Adrenal gland (tissue), 5 donors: Measurements from ENCODE around the gene CYP3A7.

Experiments
- CTCF ChIP-seq, 6 experiments: fragments of 450-650 bp in 4 of 6; fragments of 200-600 bp in 2 of 6; sonication (generic) in 1 of 6; IDR thresholded peaks; 1 replicate in 5 of 6; 2 replicates in 1 of 6; pipeline versions ENCODE4 v1.5.1 to v1.8.0; 2016 to 2021; ENCODE audit warnings: antibody characterized with exemption in 6 of 6, mild to moderate bottlenecking in 2 of 6, moderate library complexity in 1 of 6
- POLR2A ChIP-seq, 2 donors: fragments of 450-650 bp; IDR thresholded peaks; one replicate each; pipeline ENCODE4 v1.6.1; 2017; ENCODE audit warnings: antibody characterized with exemption in 2 of 2, mild to moderate bottlenecking in 2 of 2, moderate library complexity in 1 of 2
- donor health status: DM: no; HTN: no; CAD: no.

- TF ChIP-seq CTCF (IDR thresholded peaks at IDR 0.05) (no peak), POLR2A (IDR thresholded peaks at IDR 0.05) (no peak)
Observed at GRCh38 chr7:99766484-99767099, 31.6 kb upstream of the CYP3A7 start.
